GM23248 (cell line): ENCODE data around the gene MON2. TPM values are rescaled to one million over a fixed set of nuclear protein-coding genes. Genes with fewer than 3 reads are reported as not detected.
A peak's percentile ranks its signal among the peaks of the same experiment; 100 is the strongest.

Source experiments
- DNase-seq: peaks from one replicate; pipeline ENCODE4 v3.0.0-alpha.2; 2015
- H2AFZ ChIP-seq: fragments of 200-600 bp; sonication (generic); 2 replicates; pipeline ENCODE4 v1.6.1; 2016; ENCODE audit warnings: antibody characterized with exemption
- H3F3A ChIP-seq: fragments of 200-600 bp; sonication (generic); 2 replicates; pipeline ENCODE4 v1.6.1; 2016; ENCODE audit warnings: mild to moderate bottlenecking, antibody characterized with exemption, mixed run types; ENCODE audit not compliant: insufficient read depth
- H3K27ac ChIP-seq: fragments of 200-600 bp; sonication (generic); 2 replicates; pipeline ENCODE4 v1.5.1; 2016; ENCODE audit warnings: mild to moderate bottlenecking
- H3K27me3 ChIP-seq: fragments of 200-600 bp; sonication (generic); replicated peaks from 2 replicates; pipeline ENCODE4 v1.6.1; 2016; ENCODE audit warnings: mild to moderate bottlenecking; ENCODE audit not compliant: insufficient read depth
- H3K36me3 ChIP-seq: fragments of 200-600 bp; sonication (generic); 2 replicates; pipeline ENCODE4 v1.6.1; 2016; ENCODE audit warnings: low read depth, mild to moderate bottlenecking
- H3K4me1 ChIP-seq: fragments of 200-600 bp; sonication (generic); 2 replicates; pipeline ENCODE4 v1.6.1; 2016; ENCODE audit warnings: mild to moderate bottlenecking; ENCODE audit not compliant: insufficient read depth
- H3K4me2 ChIP-seq: fragments of 200-600 bp; sonication (generic); one replicate; pipeline ENCODE4 v1.6.1; 2016; ENCODE audit warnings: mild to moderate bottlenecking; ENCODE audit not compliant: unreplicated experiment
- H3K4me3 ChIP-seq: fragments of 200-600 bp; sonication (generic); 2 replicates; pipeline ENCODE4 v1.5.1; 2016; ENCODE audit warnings: mild to moderate bottlenecking
- H3K79me2 ChIP-seq: fragments of 200-600 bp; sonication (generic); 2 replicates; pipeline ENCODE4 v1.6.1; 2016; ENCODE audit warnings: mild to moderate bottlenecking; ENCODE audit not compliant: insufficient read depth
- H3K9ac ChIP-seq: fragments of 200-600 bp; sonication (generic); 2 replicates; pipeline ENCODE4 v1.6.1; 2016; ENCODE audit warnings: mild to moderate bottlenecking
- H3K9me2 ChIP-seq: fragments of 200-600 bp; sonication (generic); 2 replicates; pipeline ENCODE4 v1.6.1; 2016; ENCODE audit warnings: mixed run types, mild to moderate bottlenecking, moderate library complexity; ENCODE audit not compliant: insufficient read depth
- H3K9me3 ChIP-seq: fragments of 200-600 bp; sonication (generic); one replicate; pipeline ENCODE4 v1.6.1; 2017; ENCODE audit warnings: low read depth
- H4K20me1 ChIP-seq: fragments of 200-600 bp; sonication (generic); 2 replicates; pipeline ENCODE4 v1.6.0; 2016; ENCODE audit not compliant: insufficient read depth
- EZH2 ChIP-seq: fragments of 200-600 bp; sonication (generic); IDR thresholded peaks from 2 replicates; pipeline ENCODE4 v1.6.1; 2018; ENCODE audit warnings: antibody characterized with exemption, mild to moderate bottlenecking; ENCODE audit not compliant: insufficient read depth, poor library complexity, severe bottlenecking
- EZH2phosphoT487 ChIP-seq: fragments of 200-600 bp; sonication (generic); IDR thresholded peaks from 2 replicates; pipeline ENCODE4 v1.6.1; 2018; ENCODE audit warnings: antibody characterized with exemption, moderate library complexity, mild to moderate bottlenecking, low read depth; ENCODE audit not compliant: insufficient read depth
- WGBS, 2 experiments: methylation state at CpG; one replicate each; pipeline ENCODE4 v1.1.6; 2015 to 2017; ENCODE audit warnings: low lambda C conversion rate in 2 of 2, low coverage in 1 of 2; ENCODE audit errors: missing lambda C conversion rate in 2 of 2; 5-methylcytosine and 5-hydroxymethylcytosine counted together
- in situ Hi-C: fragments of 300-500 bp; cut with MboI; formaldehyde crosslinking; loops from 2 replicates; pipeline ENCODE4 v1.15.0; 2020
- polyA plus RNA-seq: library from polyadenylated mRNA; unstranded; fragments of >200 nt; fragmentation: Nextera tagmentation; extraction: Ambion mirVana; gene quantifications from 2 replicates; pipeline ENCODE4 v1.2.1, GENCODE V29; 2016
- total RNA-seq: library from RNA; depleted of rRNA; stranded (reverse); fragments of >200 nt; shearing (Covaris generic); gene quantifications from 2 replicates; pipeline ENCODE4 v1.2.3, GENCODE V29; 2014

MON2 gene
- total and polyA plus RNA-seq, 2 experiments from 2014 or later = 22.1 to 26.8 TPM

- DNase-seq = no peak
- WGBS, 2 experiments = 88 to 89% methylated on average over 4 of the region's 4 CpGs
- Histone ChIP-seq H3K4me1 (peaks cover 14% of the 10 kb centered on the region), H3K9me3 (no peaks in the 10 kb centered on the region), H3K27ac (no peak overlapping the region), H3K27me3 (no peaks in the 10 kb centered on the region), H3F3A (no peaks in the 10 kb centered on the region), H3K4me3 (no peak overlapping the region), H3K9ac (no peak overlapping the region), H3K9me2 (no peaks in the 10 kb centered on the region), H3K36me3 (peaks cover 9% of the 10 kb centered on the region; the same call in 1 of the 2 replicates), H3K4me2 (no peak overlapping the region), H4K20me1 (peaks cover 6% of the 10 kb centered on the region; the same call in 1 of the 2 replicates), H2AFZ (no peak overlapping the region), H3K79me2 (peaks cover 100% of the 10 kb centered on the region)
- TF ChIP-seq EZH2phosphoT487 (no peak), EZH2 (no peak)
- in situ Hi-C loops = no loop called here
Observed at GRCh38 chr12:62471734-62472133, 5.1 kb downstream of the MON2 start.

GRCh38 chr12:62472472-62472871, 5.8 kb downstream of the MON2 start:
- DNase-seq = peak; percentile 10
- Histone ChIP-seq H3K9me3 (no peaks in the 10 kb centered on the region), H3K4me3 (no peak overlapping the region), H3K9ac (no peak overlapping the region), H3K4me2 (no peak overlapping the region), H3K36me3 (peaks cover 10% of the 10 kb centered on the region; the same call in 1 of the 2 replicates), H2AFZ (no peak overlapping the region), H3K79me2 (peaks cover 100% of the 10 kb centered on the region), H3K27ac (no peak overlapping the region), H3F3A (no peaks in the 10 kb centered on the region), H3K4me1 (peaks cover 14% of the 10 kb centered on the region), H3K27me3 (no peaks in the 10 kb centered on the region), H3K9me2 (no peaks in the 10 kb centered on the region), H4K20me1 (peaks cover 6% of the 10 kb centered on the region; the same call in 1 of the 2 replicates)
- TF ChIP-seq EZH2 = no peak
- no peak for TF ChIP-seq EZH2phosphoT487
- 50 to 55% methylated on average over 3 of the region's 3 CpGs for WGBS, 2 experiments
- in situ Hi-C loops = no loop called here

- H2AFZ ChIP-seq = no peak overlapping the region
- no peaks in the 10 kb centered on the region for H3K9me2 ChIP-seq
- H3K9ac ChIP-seq = no peak overlapping the region
- no peaks in the 10 kb centered on the region; the same call in 1 of the 2 replicates for H3F3A ChIP-seq
- peaks cover 100% of the 10 kb centered on the region for H3K79me2 ChIP-seq
- DNase-seq = no peak
- peaks cover 11% of the 10 kb centered on the region for H3K4me1 ChIP-seq
- no peaks in the 10 kb centered on the region for H3K27me3 ChIP-seq
- WGBS, 2 experiments = 83 to 84% methylated on average over 4 of the region's 4 CpGs
- H3K9me3 ChIP-seq = no peaks in the 10 kb centered on the region
- no peaks in the 10 kb centered on the region; the same call in 1 of the 2 replicates for H4K20me1 ChIP-seq
- H3K4me2 ChIP-seq = no peak overlapping the region
- peaks cover 13% of the 10 kb centered on the region; the same call in 1 of the 2 replicates for H3K36me3 ChIP-seq
- in situ Hi-C loops = no loop called here
- no peak overlapping the region for H3K27ac ChIP-seq
- H3K4me3 ChIP-seq = no peak overlapping the region
- TF ChIP-seq EZH2 (no peak), EZH2phosphoT487 (no peak)
Observed at GRCh38 chr12:62481843-62482540, 15.4 kb downstream of the MON2 start.

GRCh38 chr12:62482769-62483168, 16.1 kb downstream of the MON2 start:
- Histone ChIP-seq H3K4me2 (no peak overlapping the region), H3F3A (no peaks in the 10 kb centered on the region; the same call in 1 of the 2 replicates), H3K36me3 (peaks cover 10% of the 10 kb centered on the region; the same call in 1 of the 2 replicates), H3K4me1 (peaks cover 11% of the 10 kb centered on the region), H3K9me2 (no peaks in the 10 kb centered on the region), H2AFZ (no peak overlapping the region), H4K20me1 (no peaks in the 10 kb centered on the region; the same call in 1 of the 2 replicates), H3K27ac (no peak overlapping the region), H3K27me3 (no peaks in the 10 kb centered on the region), H3K79me2 (peaks cover 98% of the 10 kb centered on the region), H3K9ac (no peak overlapping the region), H3K9me3 (no peaks in the 10 kb centered on the region), H3K4me3 (no peak overlapping the region)
- WGBS, 2 experiments = 97 to 98% methylated on average over 3 of the region's 3 CpGs
- DNase-seq = no peak
- TF ChIP-seq EZH2 (no peak), EZH2phosphoT487 (no peak)
- in situ Hi-C loops = no loop called here
